IPS DF 19.7 (cell line): ENCODE results near the gene FOXL1.

Experiments
- DNase-seq: peaks from one replicate; pipeline ENCODE4 v3.0.0-alpha.2; 2013; ENCODE audit warnings: low read depth, low spot score

FOXL1 gene

DNA sequence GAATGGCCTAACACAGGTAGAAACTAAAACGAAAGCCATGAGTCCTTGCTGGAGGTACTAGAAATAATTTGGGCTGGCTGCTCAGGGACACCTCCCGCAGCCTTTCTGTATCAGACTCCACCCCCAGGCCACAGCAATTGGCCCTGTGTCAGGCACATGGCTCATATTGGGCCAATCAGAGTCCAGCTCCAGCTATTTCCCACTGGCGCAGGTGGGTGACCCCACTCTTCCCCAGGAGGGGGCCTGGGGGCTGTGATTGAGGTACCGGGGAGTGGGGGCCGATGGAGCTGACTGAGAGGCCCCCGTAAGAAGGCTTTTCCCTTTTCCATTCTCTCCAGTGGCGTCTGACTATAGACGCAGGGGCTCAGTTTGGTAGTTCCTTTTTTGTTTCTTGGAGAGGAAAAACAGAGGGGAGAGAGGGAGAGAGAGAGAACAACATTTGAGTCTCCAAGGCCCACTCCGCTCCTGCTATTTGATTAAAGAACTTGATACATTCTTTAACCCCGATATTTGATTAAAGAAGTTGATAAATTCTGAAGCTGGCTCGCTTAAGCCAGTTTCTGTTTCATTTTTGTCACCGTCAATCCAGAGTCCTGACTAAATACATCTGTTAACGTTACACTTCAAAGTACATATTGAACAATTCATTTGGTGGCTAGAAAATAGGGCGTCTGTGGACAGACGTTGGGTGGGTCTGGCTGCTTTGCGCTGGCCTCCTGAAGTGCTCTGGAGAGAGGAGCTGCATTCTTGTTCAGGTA, 26.3 kb downstream of the FOXL1 start:
- DNase-seq = no peak

DNA sequence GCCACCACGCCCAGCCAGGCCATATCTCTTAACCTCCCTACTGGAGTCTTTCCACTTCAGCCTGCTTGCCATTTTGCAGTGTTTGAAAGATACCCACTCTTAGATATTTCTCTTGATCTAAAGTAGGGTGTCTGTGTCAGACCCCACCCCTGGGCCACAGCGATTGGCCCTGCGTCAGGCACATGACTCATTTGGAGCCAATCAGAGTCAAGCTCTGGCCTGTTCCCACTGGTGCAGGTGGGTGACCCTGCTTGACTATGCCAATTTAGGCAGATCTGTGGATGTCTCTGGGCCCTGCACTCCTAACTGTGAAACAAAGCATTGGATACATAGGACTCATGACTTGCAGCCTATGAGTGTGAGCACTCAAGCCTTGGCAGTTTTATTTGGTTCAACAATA, 27.6 kb downstream of the FOXL1 start:
- DNase-seq = no peak

DNA sequence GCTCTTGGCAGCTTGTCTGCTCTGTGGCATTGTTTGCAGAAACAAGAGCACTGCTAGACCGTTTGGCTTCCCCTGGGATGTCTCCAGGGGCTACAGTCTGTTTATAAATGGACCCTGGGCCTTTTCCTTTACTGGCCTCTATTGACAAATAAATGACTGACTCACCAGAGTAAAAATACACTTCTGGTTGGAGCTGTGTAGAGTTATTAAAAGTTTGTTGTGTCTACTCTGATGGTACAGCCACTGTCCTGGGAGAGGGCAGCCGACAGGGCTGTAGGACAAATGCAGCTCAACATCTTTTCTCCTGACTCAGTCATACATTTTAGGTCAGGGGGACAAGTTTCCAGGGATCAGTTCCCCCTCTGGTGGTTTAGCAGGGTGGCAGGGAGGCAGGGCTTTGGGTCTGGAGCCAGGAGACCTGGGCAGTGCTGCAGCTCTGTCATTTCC, 30.0 kb downstream of the FOXL1 start:
- DNase-seq = no peak

DNA sequence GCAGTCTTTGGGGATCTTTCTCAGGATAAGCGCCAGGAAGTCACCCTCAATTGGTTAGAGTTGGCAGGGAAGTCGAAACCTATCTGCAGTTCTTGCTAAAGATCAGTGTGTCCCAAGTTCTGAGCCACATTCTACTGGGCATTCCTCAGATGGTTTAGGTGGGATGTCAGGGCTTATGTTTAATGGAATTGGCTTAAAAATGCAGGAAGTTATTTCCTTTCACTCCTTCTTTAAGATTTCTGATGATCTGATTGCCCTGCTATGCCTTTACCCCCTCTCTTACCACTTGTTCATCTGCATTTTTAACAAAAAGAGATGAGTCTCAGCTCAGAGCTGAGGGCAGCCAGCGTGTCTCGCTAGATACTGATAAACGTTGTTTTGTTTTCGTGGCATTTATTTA, 30.8 kb downstream of the FOXL1 start:
- peak; percentile 30 for DNase-seq

DNA sequence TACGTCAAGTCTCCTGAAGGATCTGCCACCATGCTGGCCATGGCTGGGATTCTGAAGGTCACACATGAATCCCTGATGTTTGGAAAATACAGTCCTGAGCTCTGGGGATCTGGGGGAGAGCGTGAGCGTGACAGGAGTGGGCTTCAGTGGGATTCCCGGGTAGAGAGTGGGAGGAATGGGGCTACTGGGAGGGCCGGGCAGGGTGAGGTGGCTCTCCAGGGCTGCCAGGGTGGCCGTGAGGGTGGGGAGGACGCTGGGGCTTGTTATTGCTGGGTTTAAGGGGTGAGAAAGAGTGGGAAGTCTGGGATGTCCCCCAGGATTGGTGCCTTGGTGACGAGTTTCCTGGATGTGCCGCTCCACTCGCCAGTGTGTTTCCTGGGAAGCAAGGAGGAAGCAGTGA, 31.3 kb downstream of the FOXL1 start:
- no peak for DNase-seq

DNA sequence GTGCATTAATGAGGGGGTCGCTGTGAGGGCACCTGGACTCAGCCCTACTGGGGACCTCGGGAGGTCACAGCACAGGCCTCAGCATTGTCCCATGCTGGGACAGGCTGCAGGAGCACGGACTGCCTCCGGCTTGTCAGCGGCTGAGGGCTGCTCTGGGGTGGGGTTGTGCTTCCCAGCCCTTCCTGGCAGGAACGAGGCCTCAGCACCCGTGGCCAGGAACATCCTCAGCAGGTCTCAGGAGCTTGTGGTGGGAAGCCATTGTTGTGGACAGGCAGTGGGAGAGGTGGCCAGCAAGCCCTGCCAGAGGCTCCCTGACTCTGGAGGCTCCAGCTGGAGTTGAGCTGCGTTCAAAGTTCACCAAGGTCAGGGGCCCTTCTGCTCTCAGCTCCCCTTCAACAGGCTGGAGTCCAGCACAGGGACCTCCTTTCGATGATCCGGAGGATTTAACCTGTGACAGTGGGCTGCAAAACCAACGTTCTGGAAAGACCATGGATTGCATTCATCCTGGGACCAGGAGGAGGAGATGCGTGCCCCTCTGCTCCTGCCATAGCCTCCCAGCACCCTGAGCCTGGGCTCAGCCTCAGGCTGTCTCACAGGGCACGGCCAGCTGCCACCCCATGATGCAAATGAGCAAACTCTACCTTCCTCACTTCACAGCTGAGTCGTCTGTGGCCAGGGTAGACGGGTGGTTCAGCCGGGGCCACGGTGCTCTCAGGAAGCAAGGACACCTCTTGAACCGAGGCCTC, 32.6 kb downstream of the FOXL1 start:
- DNase-seq = no peak

DNA sequence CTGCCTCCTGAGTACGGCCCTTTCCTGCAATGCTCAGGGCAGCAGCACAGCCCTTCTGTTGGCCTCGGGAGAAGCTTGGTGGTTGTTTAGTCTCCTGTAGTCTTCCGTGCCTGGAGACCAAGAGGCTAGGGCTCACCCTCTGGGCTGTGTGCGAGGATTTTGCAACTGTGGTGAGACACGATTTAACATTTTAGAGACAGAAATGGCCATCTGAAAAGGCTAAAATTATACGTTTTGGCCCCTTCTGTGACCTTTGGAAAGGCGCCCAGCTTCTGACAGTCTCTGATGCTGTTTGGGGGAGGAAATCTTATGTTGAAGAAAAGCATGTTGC, 33.1 kb downstream of the FOXL1 start:
- no peak for DNase-seq

DNA sequence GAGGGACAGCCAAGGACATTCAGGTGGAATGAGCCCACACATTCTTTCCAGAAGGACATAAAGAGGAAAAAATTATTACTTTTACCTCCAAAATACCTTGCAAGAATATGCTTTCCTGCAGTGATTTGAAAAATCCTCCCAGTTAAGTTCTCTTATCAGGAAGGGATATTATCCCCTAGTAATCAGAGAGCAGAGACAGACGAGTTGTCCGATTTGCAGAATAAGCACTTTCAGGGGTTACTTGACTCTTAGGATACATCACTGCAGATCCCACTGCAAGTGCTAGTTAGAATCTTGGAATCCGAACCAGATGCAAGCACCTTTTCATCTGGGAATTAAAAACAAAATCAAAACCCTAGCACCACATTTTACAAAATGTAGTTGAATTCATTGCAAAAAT, 33.6 kb downstream of the FOXL1 start:
- DNase-seq = no peak

DNA sequence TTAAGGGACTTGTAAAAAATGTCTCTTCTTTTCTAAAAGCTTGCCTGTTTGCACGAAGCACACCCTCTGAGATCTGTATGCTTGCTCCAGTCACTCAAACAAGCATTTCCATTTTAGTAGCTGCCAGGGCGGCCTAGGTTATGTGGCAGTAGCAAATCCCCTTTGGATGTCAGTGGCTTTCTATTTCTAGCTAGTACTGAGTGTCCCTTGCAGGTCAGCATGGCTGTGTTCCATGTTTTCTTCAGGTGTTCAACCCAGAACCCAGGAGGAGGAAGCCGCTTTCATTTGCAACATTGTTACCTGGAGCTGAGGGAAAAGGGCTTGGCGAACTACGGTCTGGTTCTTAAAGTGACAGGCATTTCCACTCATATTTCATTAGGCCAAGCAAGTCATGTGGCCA, 36.4 kb downstream of the FOXL1 start:
- DNase-seq = no peak

DNA sequence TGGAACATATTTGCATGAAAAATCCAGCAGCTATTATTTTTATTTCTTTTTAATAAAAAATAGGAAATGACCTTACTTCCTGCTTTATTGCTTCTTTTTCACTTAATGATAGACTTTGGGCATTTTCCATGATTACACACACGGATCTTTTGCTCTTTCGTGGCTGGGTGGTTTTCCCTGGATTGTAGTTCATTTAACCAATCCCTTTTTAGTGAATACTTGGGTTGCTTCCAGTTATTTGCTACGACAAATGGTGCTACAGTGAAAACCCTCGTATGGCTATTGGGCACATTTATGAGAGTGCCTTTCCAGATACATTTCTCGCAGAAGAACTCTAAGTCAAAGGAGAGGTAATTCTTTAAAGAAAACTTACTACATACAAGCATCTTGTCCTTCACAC, 38.6 kb downstream of the FOXL1 start:
- no peak for DNase-seq

DNA sequence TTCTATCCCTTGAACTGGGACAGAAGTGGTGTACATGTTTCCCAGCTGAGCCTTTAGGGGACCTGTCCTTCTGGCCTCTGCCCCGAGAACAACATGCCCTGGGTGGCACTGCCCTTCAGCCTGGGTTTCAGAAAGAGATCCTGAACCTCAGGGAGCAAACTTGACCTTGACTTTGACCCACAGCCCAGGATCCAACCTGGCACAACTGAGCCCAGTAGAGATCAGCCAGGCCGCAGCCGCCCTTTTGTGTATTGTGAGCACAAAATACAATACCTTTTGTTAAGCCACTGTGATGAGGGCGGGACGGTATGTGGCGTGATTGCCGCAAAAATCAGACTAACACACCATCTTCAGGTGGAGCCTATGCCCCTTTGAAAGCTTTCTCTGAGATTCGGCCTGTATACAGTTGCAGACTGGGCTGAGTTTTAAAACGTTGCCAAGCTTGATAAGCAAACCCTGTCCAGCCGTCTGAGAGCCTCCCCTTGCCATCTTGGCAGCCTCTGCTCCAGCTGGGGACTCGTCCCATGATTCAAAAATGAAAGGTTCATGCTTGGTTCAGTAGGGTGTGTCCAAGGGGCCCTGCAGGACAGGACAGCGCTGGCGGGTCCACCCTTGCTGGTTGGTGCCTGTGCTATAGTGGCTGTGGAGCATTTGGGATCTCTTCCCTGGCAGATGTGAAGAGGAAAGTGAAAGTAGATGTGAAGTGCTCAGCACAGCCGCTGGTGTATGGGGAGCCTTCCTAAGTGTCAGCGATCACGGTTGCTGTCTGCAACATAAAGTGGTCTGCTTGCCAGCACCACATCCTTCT, 40.3 kb downstream of the FOXL1 start:
- DNase-seq = no peak

DNA sequence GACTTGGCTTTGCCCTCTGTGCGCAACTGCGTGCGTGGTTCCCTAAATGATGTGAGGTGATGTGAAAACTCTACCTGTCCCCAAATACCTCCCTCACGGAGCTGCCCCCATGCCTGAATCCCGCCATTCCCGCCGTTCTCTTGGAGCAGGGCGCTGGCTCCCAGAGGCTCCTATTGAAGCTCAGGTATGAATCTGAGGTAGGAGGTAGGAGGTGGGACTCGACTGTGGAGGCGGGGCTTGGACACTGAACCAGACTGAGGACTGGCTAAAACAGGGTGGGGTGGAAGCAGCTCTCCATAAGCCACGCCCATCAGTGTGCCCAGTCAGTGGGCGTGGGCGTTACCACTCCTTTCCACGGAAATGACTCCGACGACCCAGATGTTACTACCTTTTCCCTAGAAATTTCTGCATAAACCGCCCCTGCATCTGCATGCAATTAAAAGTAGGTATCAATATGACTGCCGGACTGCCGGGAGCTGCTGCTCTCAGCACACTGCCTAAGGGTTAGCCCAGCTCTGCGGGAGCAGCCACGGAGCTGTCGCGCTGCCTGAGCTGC, 41.0 kb downstream of the FOXL1 start:
- DNase-seq = no peak

DNA sequence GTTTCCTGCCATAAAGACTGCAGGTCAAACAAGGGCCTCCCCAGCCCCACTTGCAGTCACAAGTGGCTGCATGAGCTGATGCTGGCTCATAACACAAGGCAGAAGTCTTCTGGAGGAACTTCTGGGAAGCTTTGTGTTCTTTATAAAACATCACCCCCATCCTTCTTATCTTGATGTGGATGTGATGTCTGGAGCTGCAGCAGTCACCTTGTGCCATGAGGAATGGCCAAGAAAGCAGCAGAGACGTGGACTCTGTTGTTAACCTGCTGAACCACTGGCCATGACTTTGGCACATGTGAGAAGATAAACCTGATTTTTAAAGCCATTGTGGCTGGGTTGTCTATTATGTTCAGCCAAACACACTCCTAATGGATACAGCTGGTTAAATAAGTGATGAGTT, 41.8 kb downstream of the FOXL1 start:
- DNase-seq = no peak

DNA sequence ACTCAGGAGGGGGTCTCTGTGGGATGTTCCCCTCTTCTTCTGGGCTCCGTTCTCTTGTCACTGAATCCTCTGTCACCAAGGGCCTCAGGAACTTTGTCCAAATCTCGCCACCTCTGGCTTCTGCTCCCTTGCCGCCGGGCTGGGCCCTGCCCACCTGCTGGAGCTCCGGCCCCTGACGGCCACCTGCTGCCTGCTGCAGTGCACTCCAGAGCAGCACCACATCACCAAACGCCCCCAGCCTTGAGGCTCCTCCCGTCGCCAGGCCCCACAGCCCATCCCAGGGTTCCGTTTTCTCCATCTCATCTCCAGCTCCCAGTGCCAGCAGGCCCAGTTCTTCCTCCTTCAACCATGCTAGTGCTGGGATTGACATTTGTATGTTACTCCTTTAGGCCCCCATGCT, 43.6 kb downstream of the FOXL1 start:
- DNase-seq = no peak

DNA sequence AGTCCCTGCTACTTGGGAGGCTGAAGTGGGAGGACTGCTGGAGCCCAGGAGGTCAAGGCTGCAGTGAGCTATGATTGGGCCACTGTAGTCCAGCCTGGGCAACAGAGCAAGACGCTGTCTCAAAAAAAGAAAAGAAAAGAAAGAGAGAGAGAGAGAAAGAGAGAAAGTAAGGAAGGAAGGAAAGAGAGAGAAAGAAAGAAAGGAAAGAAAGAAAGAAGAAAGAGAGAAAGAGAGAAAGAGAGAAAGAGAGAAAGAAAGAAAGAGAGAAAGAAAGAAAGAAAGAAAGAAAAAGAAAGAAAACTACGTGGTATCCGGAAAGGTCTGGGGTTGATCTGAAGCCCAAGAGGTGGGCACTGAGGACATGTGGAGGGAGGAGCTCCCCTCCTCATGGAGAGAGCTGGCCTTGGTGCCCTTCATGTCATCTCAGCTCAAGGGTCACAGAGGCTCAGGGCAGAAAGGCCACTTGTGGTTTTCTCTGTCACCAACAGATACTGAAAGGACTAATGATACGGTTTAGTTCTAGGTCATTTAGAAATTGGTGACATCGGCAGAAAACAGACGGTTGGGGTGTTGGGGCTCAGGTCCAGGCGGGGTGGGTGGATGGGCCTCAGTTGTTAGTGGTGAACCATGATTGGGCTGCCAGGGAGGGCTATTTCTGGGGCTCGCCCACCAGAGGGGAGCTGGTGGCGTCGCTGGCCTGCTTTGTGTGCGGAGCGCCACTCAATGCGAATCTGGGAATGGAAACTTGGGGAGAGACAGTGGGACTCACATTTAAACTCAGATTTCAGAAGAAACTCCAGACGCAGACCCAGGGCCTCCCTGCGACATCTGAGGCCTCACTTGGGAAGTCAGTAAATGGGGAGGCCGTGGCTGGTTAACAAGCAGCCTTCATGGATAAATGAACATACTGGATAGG, 44.6 kb downstream of the FOXL1 start:
- DNase-seq = no peak

DNA sequence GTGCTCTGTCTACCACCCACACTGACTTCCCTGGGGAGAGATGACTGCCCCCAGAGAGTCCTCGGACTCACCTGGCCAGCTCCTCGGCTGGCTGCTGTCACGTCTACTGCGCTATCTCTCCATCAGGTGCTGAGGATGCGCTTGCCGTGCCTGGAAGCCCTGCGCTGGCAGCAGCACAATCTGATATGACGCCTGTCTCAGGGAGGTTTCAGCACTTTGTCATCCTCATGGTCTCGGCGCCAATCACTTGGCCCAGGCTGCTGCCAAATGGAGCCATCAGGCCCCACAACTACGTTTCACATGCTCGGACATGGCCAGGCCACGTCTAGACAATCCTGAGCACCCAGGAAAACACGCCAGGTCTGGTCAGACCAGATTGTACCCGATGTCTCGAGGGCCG, 46.7 kb downstream of the FOXL1 start:
- no peak for DNase-seq

DNA sequence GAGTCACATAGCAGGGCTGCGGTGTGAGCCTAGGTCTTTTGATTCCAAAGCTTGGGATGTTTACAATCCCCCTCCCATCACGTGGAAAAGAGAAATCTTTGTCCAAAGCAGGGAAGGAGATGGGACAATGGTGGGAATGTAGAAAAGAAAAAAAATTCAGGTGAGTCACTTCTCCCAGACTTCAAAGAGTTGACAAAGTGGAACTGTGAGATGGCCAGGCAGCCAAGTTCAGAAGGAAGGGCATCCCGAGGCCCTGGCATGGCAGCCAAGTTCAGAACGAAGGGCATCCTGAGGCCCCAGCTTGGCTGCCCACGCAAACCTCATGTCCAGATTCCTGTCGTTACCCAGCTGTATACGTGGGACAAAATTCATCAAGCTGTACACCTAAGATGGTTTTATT, 47.5 kb downstream of the FOXL1 start:
- DNase-seq = no peak

DNA sequence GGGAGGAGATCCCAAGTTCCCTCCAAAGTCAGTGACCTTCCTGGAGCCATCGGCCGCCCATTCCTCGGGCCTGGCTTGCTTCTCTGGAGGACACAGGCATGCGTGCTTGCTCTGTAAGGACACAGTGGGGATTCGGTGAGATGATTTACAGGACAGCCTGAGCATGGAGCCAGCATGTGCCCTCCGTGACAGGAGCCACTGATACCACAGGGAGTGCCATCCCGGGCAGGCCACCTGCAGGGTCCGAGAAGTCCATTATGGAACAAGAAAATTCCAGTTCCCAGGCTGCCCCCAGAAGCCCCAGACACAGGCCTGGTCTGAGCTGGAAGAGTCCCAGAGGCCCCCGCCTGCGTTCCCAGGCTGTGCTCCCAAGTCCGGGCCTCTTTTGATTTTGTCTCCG, 47.9 kb downstream of the FOXL1 start:
- no peak for DNase-seq

DNA sequence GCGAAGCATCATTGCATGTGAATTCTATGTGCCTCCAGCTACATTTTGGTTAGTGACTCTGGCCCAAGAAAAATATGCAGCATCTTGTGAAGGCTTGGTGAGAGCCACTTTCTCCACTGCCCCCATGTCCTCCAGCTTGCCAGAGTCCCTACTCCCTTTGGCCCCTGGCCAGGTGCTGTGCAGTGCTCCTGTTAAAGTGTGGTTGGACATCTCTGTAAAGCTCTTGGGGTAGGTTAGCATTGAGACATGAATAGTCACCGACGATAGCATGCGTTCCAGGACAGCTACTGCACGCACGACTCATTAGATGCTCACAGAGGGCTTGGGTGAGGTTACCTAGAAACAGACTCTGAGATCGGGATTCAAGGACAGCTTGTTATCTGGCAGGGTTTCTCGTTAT, 48.6 kb downstream of the FOXL1 start:
- no peak for DNase-seq

DNA sequence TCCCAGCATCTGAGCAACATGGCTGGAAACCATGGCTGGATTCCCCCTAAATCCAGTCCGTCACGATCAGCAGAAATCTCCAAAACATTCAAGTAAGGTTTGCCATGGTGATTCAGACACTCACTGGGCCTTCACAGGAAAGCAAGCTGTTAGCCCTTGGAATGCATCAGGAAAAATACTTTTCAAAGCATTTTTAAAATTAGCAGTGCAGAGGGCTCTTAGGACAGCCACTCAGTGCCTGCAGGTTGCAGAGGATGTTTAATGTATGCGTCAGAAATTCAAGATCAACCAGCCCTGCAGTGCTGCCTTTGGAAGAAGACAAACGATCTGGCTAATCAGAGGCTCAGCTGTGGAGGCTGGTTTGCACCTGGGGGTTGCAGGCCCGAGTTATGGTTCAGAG, 50.3 kb downstream of the FOXL1 start:
- DNase-seq = no peak

DNA sequence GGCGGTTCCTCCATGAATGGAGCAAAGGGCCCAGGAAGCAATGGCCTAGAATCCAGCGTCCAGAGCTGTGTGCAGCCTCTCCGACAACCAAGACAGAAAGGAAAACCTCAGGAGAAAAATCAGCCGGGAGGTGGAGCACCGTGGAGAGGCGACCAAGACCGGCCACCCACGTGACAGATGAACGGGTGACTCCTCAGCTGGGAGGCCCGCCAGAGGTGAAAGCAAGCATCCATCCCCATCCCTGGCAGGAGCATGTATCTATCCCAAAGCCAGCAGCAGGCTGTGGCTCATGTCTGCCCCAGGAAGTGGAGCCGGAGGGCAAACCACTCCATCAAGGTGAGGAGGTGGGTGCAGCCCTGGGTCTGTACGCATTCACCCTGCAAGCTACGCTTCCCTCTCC, 52.1 kb downstream of the FOXL1 start:
- DNase-seq = no peak
